HuH-7 (cell line): ENCODE measurements around the gene TLCD1.

ENCODE experiments used
- DNase-seq: peaks from one replicate; pipeline ENCODE4 v3.0.0; 2011; ENCODE audit warnings: low spot score

TLCD1 gene

DNA sequence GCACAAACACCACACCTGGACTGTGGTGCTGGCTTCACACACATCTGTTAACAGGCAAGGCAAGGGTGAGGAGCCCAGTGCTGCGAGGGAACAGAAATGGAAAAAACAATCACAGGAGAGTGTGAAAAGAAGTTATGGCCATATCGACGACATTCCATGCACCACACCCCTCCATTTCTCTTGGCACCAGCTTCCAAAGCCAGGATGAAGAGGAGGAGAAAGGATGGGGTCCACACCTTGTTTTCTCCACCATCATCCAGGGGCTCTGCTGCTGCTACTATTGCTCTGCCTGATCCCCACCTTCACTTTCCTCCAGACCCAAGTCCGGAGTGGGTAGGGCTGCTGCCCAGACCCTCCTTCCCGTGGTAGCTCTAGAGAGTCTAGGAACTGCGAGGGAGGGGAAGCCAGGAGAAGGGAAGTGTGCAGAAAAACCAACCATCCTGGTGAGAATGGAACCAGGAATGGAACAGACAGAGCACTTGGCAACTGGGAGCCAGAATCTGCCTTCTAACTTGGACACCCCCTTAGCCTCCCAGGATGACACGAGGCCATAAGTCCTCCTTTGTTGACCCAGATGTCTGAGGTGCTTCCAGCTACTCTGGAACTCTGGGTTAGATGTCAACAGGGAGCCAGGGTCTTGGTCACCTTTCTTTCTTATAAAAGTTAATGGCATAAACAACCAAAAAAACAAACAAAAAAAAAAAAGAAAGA, 13.2 kb downstream of the TLCD1 start:
- DNase-seq = no peak

DNA sequence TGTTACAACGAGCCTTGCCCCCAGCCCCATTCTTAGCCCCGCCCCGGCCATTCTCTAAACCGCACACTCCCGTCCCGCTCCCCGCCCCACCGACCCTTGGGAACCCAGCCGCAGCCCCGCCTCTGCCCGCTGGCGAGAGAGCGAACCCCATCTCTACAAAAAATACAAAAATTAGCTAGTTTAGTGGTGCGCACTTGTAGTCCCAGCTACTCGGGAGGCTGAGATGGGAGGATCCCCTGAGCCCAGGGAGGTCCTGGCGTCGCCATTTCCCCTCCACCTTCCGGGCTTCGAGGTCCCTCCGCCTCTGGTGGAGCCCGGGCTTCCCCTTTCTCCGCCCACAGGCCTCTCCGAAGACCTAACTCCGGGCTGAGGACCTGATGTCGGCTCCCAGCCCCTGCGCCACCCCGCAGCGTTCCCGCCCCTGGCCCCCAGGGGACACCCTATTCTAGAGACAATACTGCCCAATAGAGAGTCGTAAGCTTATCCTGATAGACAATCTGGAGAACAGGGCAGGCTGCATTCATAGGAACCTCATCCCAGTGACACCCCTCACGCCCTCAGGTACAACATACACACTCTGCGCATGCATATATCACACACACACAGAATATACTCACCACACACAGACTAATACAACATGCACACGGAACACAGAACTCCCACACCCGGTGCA, 13.9 kb downstream of the TLCD1 start:
- DNase-seq = no peak

DNA sequence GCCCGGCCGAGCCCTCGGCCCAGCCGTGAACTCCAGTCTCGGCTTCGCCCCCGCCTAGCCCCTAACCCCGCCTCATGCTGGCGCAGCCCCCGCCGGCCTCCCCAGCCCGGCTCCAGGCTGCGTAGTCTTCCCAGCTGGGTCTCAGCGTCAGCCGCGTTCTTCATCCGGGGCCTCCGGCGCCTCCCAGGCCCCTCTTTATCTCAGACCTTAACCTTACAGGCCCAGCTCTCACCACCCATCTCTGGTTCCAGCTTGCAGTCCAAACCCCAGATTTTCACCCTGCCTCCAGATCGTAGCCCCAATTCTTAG, 14.4 kb downstream of the TLCD1 start, which contains the start of gene PROCA1:
TSS of gene PROCA1 (minus strand) at position 166 of the 309 bp plus-strand sequence. CDS start 228 bp downstream, outside the sequence.
- no peak for DNase-seq

DNA sequence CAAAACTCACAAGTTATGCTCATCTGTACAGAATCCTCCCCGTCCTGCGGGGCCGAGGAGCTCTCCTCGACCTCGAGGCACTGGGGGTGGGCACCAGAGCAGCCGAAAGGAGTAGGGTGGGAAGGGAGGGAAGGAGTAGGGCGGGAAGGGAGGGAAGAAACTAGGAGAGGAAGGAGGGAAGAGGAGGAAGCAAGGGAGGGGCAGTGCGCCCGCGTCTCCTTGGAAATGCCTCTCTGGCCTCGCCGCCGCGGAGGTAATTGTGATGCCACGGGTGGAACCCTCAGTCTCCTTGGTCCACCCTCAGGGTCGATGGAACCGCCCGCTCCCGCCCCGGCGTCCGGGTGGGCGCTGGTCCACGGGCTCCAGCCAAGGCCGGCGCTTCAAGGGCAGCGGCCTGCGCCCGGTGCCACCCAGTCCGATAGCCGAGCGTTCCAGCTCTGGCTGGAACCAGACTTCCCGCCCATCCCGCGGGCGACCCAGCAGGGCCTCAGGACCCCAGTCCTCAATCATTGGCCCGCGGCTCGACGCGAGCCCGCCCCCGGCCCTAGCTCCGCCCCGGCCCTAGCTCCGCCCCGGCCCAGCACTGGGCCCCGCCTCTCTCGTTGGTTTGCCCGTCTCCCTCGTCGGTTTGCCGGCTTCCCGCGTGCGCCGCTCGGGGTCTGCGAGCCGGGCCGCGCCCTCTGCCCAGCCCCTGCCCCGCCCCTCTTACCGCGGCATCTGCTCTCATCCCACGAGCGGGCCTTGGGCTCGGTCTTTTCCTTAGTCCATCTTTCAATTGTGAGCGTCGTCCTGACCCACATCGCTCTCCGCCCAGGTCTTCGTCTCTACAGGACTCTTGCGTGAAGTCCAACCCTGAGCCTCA, 14.9 kb downstream of the TLCD1 start:
- DNase-seq = peak; percentile 99

DNA sequence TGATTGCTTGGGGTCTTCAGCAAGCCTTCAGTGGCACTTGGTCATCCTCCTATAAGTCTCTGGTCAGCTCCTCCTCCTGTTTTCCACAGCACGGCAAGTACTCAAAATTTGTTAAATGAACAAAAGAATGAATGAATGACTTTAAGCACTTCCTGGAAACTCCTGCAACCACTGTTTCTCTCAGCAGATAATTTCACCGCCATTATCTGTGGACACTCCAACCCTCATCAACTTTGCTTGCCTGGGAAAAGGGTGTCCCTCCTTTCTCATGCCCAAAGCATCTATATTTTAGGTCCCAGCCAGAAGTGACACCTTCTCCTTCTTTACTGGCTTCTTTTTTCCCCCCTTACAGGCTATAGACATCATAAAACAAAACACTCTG, 18.7 kb downstream of the TLCD1 start:
- no peak for DNase-seq

DNA sequence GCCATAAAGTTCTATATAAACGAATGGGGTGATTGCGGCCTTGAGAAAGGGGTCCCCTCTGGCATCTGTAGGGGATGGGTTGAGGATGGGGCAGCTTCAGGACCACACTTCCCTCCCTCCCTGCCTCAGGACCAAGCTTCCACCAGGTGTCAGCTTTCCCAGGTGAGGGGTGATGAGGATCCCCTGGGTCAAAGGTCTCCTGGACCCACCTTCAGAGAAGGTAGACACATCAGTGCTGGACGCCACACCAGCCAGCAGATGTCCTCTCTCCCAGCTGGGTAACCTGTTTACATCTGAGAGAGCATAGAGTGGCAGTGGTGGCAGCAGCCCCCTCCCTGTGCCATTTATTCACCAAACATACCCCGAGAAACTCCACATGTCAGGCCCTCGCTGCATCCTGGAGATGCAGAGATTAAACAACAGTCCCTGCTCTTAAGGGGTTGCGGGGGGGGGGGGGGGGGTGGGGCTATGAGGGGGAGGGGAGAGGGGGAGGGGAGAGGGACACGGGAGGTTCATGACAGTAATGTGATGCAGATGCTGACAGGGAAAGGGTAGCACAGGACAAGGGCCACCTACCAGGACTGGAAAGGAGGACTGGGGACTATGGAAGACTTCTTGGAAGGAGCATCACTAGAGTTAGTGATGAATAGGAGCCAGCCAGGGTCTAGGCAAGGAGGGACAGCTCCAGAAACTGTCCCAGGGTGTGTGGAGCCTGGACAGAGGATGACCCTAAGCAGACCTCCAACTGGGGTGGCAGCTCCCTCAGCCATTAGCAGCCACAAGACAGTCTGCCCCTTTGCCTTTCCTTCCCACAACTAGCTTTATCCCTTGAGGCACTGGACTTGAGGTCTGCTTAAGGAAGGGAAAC, 19.3 kb downstream of the TLCD1 start:
- no peak for DNase-seq

DNA sequence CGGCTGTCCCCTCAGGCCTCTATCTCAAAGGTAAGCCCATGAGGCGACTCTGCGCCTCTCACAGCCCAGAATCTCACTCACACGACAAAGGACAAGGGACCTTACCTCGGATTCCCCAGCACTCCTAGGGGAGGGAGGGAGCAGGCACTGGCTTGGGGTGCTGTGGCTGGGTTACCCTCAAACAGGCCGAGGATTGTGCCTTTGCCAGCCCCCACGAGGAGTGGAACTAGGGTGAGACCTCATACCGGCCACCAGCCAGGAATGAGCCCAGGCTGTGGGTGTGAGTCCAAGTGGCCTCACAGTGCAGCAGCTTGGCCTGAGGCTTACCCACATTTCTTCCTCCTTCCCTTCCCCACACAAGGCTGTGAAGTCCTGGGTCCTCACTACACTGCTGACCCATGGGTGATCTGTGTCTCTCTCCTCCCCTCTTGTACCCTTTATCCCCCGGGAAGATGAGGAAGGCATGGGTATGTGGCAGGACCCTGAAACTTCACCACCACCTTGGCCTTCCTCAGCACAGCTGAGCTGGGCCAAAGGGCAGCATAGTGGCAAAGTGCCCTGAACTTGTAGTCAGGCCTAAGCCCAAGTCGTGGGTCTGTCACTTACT, 20.2 kb downstream of the TLCD1 start:
- no peak for DNase-seq

DNA sequence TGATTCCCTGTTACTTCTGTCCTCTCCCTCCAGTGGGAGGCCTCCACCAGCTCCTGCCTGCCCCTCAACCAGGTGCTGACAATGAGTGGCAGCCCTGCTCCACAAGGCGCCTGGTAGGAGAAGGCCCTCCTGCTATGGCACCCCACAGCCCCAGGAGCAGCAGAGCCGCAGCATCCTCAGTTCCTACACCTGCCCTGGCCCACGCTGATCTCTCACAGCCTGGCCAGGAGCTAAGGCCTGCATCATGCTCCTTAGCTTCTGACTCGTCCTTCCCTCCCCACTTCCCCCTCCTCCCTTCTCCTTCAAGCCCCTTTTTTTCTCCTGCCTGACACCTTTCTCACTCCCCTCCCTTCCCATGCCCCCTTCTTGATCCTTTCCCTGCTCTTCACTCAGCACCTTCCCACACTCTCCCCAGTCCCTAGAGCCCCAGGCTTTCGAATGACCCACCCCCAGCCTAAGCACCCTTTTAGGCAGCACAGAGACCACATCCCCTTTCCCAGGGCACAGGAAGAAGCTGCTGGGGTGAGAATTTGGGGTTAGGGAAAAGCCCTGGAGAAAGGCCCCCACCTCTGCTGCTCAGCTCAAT, 20.9 kb downstream of the TLCD1 start:
- DNase-seq = no peak

DNA sequence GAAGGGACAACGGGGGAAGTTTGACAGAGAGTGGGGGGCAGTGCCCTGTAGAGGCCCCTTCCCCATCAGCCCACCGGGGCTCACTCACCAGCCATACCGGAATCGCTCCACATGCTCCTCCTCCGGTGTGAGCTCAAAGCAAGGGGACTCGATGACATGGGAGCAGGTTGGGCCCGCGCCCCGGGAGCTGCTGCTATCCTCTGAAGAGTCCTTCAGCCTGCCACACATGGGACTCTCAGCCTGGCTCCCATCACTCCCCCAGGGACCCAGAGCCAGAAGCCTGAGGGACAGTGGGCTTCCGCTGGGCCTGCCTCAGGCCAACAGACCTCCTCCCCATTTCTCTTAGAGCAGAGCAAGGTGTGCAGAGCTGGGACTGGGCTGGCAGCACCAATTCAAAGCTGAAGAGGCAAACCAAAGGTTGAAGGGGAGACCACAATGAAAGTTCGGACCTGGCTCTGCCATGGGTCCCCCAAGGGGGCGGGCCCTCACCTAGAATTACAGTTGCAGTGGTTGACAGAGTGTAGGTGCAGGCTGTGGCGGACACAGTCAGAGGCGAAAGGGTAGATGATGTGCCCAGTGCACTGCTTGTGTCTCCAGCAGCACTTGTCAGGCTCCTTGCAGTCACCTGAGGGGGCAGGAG, 21.7 kb downstream of the TLCD1 start:
- no peak for DNase-seq

DNA sequence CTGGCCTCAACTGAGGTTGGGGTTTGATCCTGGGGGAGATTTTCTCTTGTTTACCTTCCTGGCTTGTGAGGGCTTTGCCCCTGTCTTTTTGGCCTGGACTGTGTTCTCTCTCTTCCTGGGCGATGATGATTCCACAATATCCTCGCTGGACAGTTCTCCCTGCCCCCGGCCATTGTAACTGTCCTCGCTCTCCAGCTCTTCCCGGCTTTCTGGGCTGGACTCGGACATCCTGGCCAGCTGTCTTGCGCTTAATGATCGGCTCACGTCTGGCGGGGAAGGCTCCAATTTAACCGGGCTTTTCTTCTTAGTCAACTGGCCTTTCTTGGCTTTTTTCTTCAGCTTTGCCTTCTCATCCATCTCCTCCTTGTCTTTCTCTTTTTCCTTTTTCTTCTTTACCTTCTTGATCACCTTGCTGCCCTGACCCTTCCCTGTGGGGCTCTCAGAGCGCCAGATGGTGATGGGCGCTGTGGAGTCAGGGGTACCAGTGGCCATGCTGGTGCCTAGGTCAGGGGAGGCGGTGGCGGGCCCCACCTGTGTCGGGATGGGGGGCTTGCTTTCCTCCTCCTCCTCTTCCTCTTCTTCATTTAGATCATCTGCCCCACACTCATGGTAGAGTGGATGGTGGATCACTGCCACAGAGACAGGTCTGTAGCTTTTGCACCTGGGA, 22.3 kb downstream of the TLCD1 start:
- DNase-seq = no peak

DNA sequence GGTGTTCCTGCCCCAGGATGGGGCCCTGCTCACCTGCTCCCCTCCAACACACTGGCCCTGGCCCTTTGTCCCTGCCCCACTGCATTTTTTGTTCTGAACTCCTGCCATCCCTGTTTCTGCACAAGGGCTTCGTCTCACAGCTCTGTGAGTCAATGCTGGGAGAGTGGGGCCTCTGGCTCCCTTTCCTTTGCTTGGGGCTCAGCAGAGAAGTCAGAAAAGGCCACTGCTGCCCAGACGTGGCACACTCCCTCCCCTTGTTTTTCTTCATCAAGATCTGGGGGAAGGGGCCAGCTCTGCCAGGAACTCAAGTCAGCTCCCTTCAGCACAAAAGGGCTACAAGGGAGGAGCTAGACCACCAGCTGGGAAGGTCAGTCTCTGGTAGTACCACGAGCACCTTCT, 23.3 kb downstream of the TLCD1 start:
- no peak for DNase-seq

DNA sequence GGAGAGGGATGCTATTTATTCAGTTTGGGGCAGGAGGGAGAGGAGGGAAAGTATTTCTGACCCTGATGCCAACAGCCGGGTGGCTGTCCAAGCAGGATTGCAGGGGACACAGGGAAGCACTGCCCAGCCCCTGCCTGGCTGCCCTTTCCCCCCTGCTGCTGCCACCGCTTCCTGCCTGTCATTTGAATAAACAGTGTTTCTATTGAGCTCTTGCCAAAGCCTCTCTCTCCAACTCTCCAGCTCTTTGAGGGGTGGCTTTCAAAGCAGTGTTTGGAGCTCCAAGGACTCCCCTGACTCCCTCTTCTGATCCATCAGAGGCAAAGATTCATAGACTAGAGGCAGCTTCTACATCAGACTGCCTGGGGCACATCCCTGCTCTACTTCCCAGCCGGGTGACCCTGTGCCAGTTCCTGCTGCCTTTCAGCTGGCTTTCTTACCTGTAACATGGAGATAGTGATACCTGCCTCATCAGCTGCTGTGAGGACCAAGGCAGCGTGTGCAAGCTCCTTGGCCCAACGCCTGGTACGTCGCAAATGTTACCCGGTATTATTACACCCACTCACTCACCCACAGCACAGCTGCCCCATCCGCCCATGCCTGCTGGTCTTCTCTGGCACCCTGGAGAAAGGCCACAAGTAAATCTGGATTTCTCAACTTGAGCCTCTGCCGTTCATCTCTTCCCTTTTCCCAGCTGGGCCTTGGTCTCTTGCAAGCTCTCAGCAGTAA, 23.8 kb downstream of the TLCD1 start:
- DNase-seq = no peak

DNA sequence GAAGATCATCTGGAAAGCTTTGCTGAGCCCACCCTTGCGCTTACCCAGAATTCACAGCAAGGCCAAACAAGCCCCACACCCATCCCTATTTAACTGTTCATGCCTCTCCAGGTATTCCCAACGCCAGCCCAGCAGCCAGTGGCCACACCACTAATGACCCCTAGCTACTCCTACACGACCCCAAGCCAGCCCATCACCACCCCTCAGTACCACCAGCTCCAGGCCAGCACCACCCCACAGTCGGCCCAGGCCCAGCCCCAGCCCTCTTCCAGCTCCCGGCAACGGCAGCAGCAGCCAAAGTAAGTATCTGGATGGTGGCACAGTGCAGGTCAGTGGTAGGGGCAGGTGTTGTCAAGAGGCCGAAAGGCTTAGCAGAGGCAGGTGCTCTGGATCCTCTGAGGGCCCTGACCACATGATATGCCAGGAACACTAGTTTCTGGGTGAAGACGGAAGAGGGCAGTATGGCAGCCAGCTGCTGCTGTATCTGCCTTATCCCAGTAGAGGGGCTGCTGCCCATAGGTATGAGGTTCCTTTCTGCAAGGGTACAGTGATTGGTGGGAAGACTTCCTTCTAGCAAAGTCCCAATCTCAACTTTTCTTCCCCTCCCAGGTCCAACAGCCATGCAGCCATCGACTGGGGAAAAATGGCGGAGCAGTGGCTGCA, 25.1 kb downstream of the TLCD1 start:
- DNase-seq = no peak

DNA sequence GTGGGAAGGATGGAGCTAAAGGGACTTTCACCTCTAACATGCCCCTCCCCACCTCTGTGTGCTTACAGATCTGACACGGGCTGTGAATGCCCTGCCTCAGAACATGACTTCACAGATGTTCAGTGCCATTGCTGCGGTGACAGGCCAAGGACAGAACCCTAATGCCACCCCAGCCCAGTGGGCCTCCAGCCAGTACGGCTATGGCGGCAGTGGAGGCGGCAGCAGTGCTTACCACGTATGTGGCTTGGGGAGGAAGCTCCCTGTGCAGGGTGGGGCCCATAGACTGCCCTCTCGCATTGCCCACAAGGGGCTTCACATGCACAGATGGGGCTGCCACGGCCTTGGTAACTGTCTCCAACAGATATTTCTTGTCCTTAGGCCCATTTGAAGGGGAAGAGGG, 25.8 kb downstream of the TLCD1 start:
- DNase-seq = no peak

DNA sequence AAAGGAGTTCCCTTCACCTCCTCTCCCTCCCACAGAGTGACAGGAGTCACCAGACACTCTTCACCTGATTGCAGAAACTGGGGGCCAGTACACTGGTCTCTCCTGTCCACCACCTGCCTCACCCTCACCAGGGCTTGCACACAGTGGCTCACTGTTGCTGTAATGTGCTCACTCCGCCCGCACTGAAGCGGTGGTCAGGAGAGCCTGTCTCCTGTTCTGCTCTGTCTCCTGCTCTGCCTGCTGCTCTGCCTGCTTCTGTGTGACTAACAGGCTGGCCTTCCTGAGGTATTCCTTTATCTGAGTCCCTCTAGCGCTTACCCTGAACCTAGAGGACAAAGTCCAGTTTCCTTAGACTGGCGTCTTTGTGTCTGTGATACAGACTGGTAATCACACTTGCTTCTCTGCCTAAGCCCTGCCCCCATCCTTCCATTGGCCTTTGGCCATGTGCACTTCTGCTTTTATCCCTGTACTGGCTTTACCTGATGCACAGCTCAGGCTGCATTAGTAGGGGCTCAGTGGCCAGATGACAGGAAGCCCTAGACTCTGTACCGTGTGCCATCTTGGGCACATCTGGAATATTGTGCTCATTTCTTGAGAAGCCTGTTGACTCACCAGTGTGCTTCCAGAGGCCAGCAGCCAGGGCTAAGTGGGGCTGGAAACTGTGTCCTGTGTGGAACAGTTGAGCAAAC, 27.6 kb downstream of the TLCD1 start:
- peak; percentile 97 for DNase-seq

DNA sequence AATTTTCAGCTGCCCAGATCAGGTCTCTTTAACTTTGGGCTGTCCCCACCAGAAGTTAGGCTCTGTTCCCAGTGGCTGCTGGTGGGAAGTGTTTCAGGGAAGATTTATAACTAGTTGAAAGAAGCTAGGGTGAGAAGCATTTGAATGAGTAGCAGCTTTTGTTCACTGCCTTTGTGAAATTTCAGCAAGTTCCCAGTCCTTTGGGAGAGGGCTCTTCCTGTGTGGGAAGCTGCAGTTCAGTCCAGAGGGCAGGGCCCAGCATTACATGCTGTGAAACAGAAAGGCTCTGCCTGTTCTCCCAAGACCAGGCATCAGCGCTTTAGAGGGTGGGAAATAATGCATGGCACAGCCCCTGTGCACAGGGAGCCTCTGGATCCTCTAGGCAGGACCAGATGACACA, 32.2 kb downstream of the TLCD1 start:
- no peak for DNase-seq

DNA sequence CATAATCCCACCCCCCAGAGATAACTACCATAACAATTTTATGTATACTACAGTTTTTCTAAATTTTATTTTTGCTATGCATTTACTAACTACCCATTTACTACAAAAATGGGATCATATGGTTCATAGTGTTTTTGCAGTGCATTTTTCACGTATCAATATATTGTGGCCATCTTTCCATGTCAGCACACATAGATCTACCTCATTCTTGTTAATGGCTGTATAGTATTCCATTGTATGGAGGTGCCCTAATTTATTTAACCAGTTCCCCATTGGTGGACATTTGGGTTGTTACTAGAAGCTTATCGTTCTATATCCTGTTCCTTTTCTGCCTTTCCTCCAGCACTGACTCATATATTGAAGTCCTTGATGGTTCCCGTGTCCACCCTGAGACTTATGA, 37.0 kb downstream of the TLCD1 start:
- no peak for DNase-seq

DNA sequence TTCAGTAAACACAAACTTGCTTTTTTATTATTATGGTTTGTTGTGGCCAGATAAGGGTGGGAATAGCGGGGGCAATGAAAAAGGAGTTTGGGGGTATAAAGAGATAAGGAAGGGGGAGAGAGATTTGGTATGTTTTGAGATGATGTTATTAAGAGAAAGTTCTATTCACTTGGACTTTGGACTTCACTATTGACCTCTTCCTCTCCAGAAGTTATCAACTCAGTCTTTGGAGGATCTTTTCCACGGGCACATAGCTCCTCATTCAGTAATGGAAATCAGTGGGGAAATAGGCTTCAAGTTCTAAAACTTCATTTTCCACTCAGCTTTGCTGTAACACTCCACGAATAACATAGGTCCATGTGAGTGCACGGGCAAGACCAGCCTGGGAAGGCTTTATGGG, 37.6 kb downstream of the TLCD1 start:
- DNase-seq = no peak
